Retinal pigment epithelial cell (primary cell): ENCODE results near the gene SPECC1L.
A peak's percentile ranks its signal among the peaks of the same experiment; 100 is the strongest.

Source experiments
- DNase-seq: peaks from one replicate; pipeline ENCODE4 v3.0.0-alpha.2; 2010; ENCODE audit warnings: low read depth
- H3K4me3 ChIP-seq: 2 replicates; pipeline ENCODE4 v1.5.1; 2011; ENCODE audit warnings: mild to moderate bottlenecking, low read length, control low read depth, moderate library complexity
- CTCF ChIP-seq: conservative IDR thresholded peaks from 2 replicates; pipeline ENCODE4 v1.5.1; 2011; ENCODE audit warnings: low read depth, low read length, control low read depth, inconsistent platforms

SPECC1L gene

GRCh38 chr22:24429411-24430365 lies 159.1 kb downstream of the SPECC1L start:
- DNase-seq = no peak
- no peak overlapping the region for H3K4me3 ChIP-seq
- TF ChIP-seq CTCF = no peak

DNA sequence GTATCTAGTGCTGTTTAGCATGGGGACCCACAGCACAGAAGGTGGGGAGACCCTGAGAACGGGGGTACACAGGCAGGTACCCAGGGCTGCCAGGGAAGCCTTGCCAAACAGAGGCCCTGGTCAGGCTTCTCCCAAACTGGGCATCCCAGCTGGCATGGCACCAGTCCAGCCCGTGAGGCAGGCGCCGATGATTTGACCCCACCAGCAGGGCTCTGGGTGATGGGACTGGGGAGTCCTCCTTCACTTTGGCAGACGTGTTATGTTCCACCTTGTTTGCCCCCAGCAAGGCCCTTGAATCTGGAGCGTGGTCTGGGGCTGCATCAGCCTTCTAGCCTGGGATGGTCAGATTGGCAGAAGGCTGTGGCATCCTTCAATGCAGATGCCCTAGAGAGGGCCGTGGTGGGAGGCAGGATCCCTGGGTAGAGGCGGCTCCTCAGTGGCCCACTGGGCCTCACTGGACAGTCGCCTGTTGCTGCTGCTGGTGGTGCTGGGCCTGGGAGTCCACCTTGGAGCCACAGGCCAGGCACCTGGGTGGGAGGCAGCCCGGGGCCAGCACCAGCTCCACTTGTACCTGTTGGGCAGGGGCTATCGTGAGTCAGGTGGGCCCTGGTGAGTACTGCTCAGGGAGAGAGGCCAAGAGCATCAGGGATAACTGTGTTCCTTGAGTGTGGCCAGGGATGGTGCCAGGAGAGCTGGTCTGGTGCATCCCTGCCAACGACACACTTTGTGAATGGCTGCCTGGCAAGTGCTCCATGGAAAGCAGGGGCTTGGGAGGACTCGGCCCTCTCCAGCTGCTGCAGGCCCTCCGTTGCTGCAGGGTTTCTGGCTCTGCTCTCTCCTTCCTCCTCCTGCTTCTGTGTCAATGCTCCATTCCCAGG lies 160.0 kb downstream of the SPECC1L start:
- H3K4me3 ChIP-seq = no peak overlapping the region
- DNase-seq = no peak
- no peak for TF ChIP-seq CTCF

DNA sequence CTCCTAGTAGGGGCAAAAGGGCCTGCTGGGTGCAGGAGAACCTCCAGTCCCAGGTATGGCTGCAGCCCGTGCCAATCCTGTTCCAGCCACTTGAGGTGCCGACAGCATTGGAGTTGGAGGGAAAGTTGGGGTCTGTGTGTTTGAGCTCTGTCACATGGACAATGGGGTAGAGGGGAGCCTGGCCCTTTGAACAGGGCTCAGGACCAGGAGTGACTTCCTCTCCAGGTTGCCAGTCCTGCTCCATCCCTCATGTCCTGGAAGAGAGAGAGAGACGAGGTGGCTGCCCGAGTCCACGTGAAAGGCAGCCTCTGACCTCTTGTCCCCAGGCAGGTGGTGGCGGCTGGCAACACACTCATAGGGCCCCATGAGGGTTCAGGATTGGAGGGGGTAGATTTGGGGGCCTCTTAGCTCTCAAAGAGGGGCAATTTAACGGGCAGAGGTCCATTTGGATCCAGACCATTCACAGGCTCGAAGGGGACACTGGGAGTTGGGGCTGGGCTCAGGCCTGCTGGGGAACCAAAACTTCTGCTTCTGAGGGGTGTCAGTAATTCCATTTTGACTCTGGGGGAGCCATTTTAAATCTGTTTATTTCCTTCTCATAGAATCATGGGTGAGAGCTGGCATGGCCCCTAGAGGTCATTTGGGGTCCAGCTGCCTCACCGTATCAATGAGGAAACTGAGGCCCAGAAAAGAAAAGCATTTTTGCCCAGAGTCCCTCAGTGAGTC lies 160.8 kb downstream of the SPECC1L start:
- H3K4me3 ChIP-seq = no peak overlapping the region
- TF ChIP-seq CTCF = no peak
- no peak for DNase-seq

GRCh38 chr22:24432059-24432853 lies 161.6 kb downstream of the SPECC1L start:
- peak overlapping the region; percentile 10 for H3K4me3 ChIP-seq
- peak; percentile 0 for TF ChIP-seq CTCF
- DNase-seq = peak; percentile 45

- no peak for TF ChIP-seq CTCF
- no peak for DNase-seq
- no peak overlapping the region for H3K4me3 ChIP-seq
Measured at GRCh38 chr22:24433001-24433827, 162.6 kb downstream of the SPECC1L start.
